HepG2 (cell line): ENCODE results near the gene KDM3B. TPM values are rescaled to one million over a fixed set of nuclear protein-coding genes. Genes with fewer than 3 reads are reported as not detected.

Source experiments
- ARID4A ChIP-seq: sonication (generic); formaldehyde crosslinking; IDR thresholded peaks from 2 replicates; pipeline ENCODE4 v1.5.0; 2020; ENCODE audit warnings: mild to moderate bottlenecking, missing genetic modification reagents, borderline replicate concordance
- CREB3 ChIP-seq: sonication (generic); formaldehyde crosslinking; IDR thresholded peaks from 2 replicates; pipeline ENCODE4 v1.5.0; 2020; ENCODE audit warnings: missing genetic modification reagents
- CREM ChIP-seq, 2 experiments: sonication (generic) in 1 of 2; formaldehyde crosslinking in 1 of 2; IDR thresholded peaks; 2 replicates each; pipeline versions ENCODE4 v1.4.0 to v1.6.1; 2016 to 2020; ENCODE audit warnings: antibody characterized with exemption in 1 of 2, mild to moderate bottlenecking in 1 of 2, missing genetic modification reagents in 1 of 2
- ELF1 ChIP-seq: sonication (generic); formaldehyde crosslinking; IDR thresholded peaks from 2 replicates; pipeline ENCODE4 v1.4.0; 2020; ENCODE audit warnings: missing genetic modification reagents
- HIC2 ChIP-seq: sonication (generic); formaldehyde crosslinking; IDR thresholded peaks from 2 replicates; pipeline ENCODE4 v1.9.0; 2022; ENCODE audit warnings: low read depth, missing genetic modification reagents
- KLF15 ChIP-seq: sonication (generic); formaldehyde crosslinking; IDR thresholded peaks from 2 replicates; pipeline ENCODE4 v1.8.1; 2023; ENCODE audit warnings: borderline replicate concordance, mild to moderate bottlenecking, inconsistent platforms, missing genetic modification reagents, mixed read lengths
- MAZ ChIP-seq, 2 experiments: sonication (generic) in 1 of 2; formaldehyde crosslinking in 1 of 2; IDR thresholded peaks; 2 replicates each; pipeline versions ENCODE4 v1.5.0 to v1.6.1; 2012 to 2020; ENCODE audit warnings: low read depth in 2 of 2, mild to moderate bottlenecking in 2 of 2, borderline replicate concordance in 1 of 2, improper control_type of control experiment in 1 of 2, low read length in 1 of 2, missing genetic modification reagents in 1 of 2, moderate library complexity in 1 of 2
- MED8 ChIP-seq: sonication (generic); formaldehyde crosslinking; IDR thresholded peaks from 2 replicates; pipeline ENCODE4 v1.8.1; 2023; ENCODE audit warnings: mild to moderate bottlenecking, missing genetic modification reagents; ENCODE audit not compliant: insufficient replicate concordance
- NPAS2 ChIP-seq: sonication (generic); formaldehyde crosslinking; IDR thresholded peaks from 2 replicates; pipeline ENCODE4 v1.8.0; 2022; ENCODE audit warnings: mild to moderate bottlenecking, missing genetic modification reagents, borderline replicate concordance
- RBM39 ChIP-seq: fragments of 200-400 bp; formaldehyde crosslinking; IDR thresholded peaks from one replicate; pipeline ENCODE4 v1.6.1; 2018; ENCODE audit warnings: antibody characterized with exemption, mild to moderate bottlenecking, low read depth, low read length; ENCODE audit not compliant: poor library complexity, severe bottlenecking
- TBX2 ChIP-seq: sonication (generic); formaldehyde crosslinking; IDR thresholded peaks from 2 replicates; pipeline ENCODE4 v1.5.0; 2020; ENCODE audit warnings: missing genetic modification reagents, mild to moderate bottlenecking, borderline replicate concordance
- TEAD3 ChIP-seq: optimal IDR thresholded peaks from 2 replicates; pipeline ENCODE3; 2016; ENCODE audit warnings: borderline replicate concordance
- THAP11 ChIP-seq: IDR thresholded peaks from 2 replicates; pipeline ENCODE4 v1.6.1; 2016; ENCODE audit warnings: missing biosample characterization, missing genetic modification reagents
- ZNF138 ChIP-seq: sonication (generic); formaldehyde crosslinking; IDR thresholded peaks from 2 replicates; pipeline ENCODE4 v1.5.0; 2020; ENCODE audit warnings: mild to moderate bottlenecking, low read depth, missing genetic modification reagents
- ZNF280B ChIP-seq: sonication (generic); formaldehyde crosslinking; IDR thresholded peaks from 2 replicates; pipeline ENCODE4 v1.5.0; 2020; ENCODE audit warnings: missing genetic modification reagents, mild to moderate bottlenecking, borderline replicate concordance
- ZNF484 ChIP-seq: sonication (generic); formaldehyde crosslinking; IDR thresholded peaks from 2 replicates; pipeline ENCODE4 v1.5.1; 2020; ENCODE audit warnings: mild to moderate bottlenecking, low read depth, missing genetic modification reagents, borderline replicate concordance
- ZNF660 ChIP-seq: sonication (generic); formaldehyde crosslinking; IDR thresholded peaks from 2 replicates; pipeline ENCODE4 v1.5.1; 2020; ENCODE audit warnings: mild to moderate bottlenecking, low read depth, missing genetic modification reagents, borderline replicate concordance
- ZZZ3 ChIP-seq: sonication (generic); formaldehyde crosslinking; IDR thresholded peaks from 2 replicates; pipeline ENCODE4 v1.4.0; 2020; ENCODE audit warnings: missing genetic modification reagents, mild to moderate bottlenecking, borderline replicate concordance
- polyA plus RNA-seq, 8 experiments: library from polyadenylated mRNA; depleted of rRNA in 3 of 8; stranded (reverse) in 7 of 8; unstranded in 1 of 8; fragments of >200 nt; fragmentation: Illumina TruSeq in 4 of 8; extraction: Trizol in 4 of 8; gene quantifications; 2 replicates each; pipeline versions ENCODE4 v1.2.1 to v1.2.3, GENCODE V29; 2011 to 2016; ENCODE audit warnings: low read depth in 4 of 8, missing spikeins in 1 of 8, mixed read lengths in 1 of 8; ENCODE audit not compliant: insufficient read depth in 1 of 8
- total RNA-seq, 5 experiments: library from RNA; depleted of rRNA; stranded (reverse); fragments of >200 nt; fragmentation: Illumina TruSeq; extraction: Trizol; gene quantifications; 2 replicates each; pipeline ENCODE4 v1.2.3, GENCODE V29; 2016; ENCODE audit warnings: low read depth in 1 of 5

KDM3B gene
- total and polyA plus RNA-seq, 2 of the 13 experiments (the other 11 are each of a cell fraction or from before 2014, with no cell fraction given), result 19.7 to 34.3 TPM

GRCh38 chr5:138337685-138338410 lies 14.6 kb upstream of the KDM3B start, which contains the start of gene FAM53C (continued):
- no peak for TF ChIP-seq ELF1 (CRISPR knock-in tag)
- TF ChIP-seq ZNF138 (CRISPR knock-in tag), result peak; percentile 71; the same call in 1 of the 2 replicates
- TF ChIP-seq ZNF660 (CRISPR knock-in tag), result no peak
- TF ChIP-seq KLF15 (CRISPR knock-in tag), result peak; percentile 91
- no peak for TF ChIP-seq ZNF484 (CRISPR knock-in tag)
- TF ChIP-seq CREB3 (CRISPR knock-in tag), result peak; percentile 45; the same call in 1 of the 2 replicates
- TF ChIP-seq ZNF280B (CRISPR knock-in tag), result peak; percentile 39
- peak; percentile 86 for TF ChIP-seq CREM (IDR thresholded peaks at IDR 0.05)
- TF ChIP-seq CREM (CRISPR knock-in tag; IDR thresholded peaks at IDR 0.05), result no peak
- TF ChIP-seq ZZZ3 (CRISPR knock-in tag), result peak; percentile 42
- peak; percentile 79 for TF ChIP-seq MED8 (CRISPR knock-in tag)
- peak; percentile 100 for TF ChIP-seq RBM39
- TF ChIP-seq TEAD3 (CRISPR knock-in tag), result peak; percentile 31
- TF ChIP-seq THAP11, result peak; percentile 97
- TF ChIP-seq ARID4A (CRISPR knock-in tag), result peak; percentile 69; the same call in 1 of the 2 replicates
- TF ChIP-seq MAZ (IDR thresholded peaks at IDR 0.05; ENCODE audit: borderline replicate concordance, low read depth, low read length), result peak; percentile 79; the same call in 1 of the 2 replicates
- TF ChIP-seq MAZ (CRISPR knock-in tag; IDR thresholded peaks at IDR 0.05; ENCODE audit: low read depth), result peak; percentile 83
- peak; percentile 75; the same call in 1 of the 2 replicates for TF ChIP-seq TBX2
- TF ChIP-seq NPAS2 (CRISPR knock-in tag), result no peak
- 0 out of 2 replicates have a peak, but pooled peaks have one; percentile 48 for TF ChIP-seq HIC2 (CRISPR knock-in tag)
